Measurements from ENCODE around the gene BBS5. TPM values are rescaled to one million over a fixed set of nuclear protein-coding genes. Genes with fewer than 3 reads are reported as not detected.
"Not testable (repeated sequence)": the region's sequence is repeated elsewhere in the genome, so short reads cannot be mapped to it uniquely, and the experiment has no call there.

BBS5 gene
- 3.8 TPM for polyA plus RNA-seq (2013, experiment 1 of 2)
- polyA plus RNA-seq (2013, experiment 2 of 2): 4.8 TPM

DNA sequence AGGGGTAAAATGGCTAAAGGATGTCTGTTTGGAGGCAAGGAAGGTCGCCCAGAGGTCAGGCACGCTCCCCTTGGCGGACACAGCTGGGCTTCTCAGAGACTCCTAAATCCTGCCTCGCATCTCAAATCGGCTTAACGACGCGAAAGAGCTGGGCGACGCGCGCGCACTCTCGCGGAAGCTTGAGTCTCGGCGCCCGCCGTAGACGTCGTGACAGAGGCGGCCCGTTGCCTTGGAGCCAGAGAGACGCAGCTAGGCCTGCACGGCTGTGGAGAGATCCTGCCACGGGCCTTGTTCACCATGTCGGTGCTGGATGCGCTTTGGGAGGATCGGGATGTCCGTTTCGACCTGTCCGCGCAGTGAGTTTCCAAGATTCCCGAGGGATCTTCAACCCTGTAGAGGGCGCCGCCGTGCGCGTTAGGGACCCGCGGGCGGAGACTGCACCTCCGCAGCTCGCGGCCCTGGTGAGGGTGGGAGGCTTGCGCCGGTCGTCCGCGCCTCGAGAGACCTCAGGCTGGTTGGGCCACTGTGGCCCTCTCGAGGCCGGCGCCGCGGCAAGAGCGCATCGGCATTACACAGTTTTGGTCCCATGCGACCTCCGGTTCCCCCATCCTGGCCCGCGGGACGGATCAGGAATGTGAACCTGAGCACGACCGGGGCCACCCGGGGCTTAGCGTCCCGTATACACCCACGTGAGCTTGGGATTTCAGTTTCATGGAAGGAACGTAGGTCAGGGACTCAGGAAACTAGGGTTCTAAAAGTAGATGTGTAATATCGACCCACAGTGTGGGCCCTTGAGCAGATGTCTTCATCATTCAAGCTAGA lies at the start of gene BBS5:
Gene BBS5 (plus strand): TSS at position 238 of the 822 bp plus-strand sequence. CDS start 60 bp downstream, at position 298.
- 2% methylated on average over 53 to 58 of the region's 71 CpGs for WGBS, 2 experiments (ENCODE audit: insufficient coverage in 2 of 2)
- Histone ChIP-seq H3K4me3 (ENCODE audit: extremely low read depth, insufficient read depth, low read length, poor library complexity, severe bottlenecking) (peak within 1 kb of the TSS; percentile 61), H3K9me3 (ENCODE audit: control insufficient read depth, low read length) (no peaks in the 10 kb centered on the region), H3K36me3 (ENCODE audit: control insufficient read depth, insufficient read depth, low read length) (no peaks in the 10 kb centered on the region), H3K4me1 (ENCODE audit: control insufficient read depth, insufficient read depth, low read length, poor library complexity, severe bottlenecking) (no peaks in the 10 kb centered on the region), H3K27ac (ENCODE audit: low read depth, low read length, severe bottlenecking) (peak within 1 kb of the TSS; percentile 16)

DNA sequence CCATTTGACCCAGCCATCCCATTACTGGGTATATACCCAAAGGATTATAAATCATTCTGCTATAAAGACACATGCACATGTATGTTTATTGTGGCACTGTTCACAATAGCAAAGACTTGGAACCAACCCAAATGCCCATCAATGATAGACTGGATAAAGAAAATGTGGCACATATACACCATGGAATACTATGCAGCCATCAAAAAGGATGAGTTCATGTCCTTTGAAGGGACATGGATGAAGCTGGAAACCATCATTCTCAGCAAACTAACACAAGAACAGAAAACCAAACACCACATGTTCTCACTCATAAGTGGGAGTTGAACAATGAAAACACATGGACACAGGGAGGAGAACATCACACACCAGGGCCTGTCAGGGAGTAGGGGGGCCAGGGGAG lies 47.5 kb upstream of the BBS5 start:
- H3K27ac ChIP-seq (ENCODE audit: low read depth, low read length, severe bottlenecking); H3K9me3 ChIP-seq (ENCODE audit: control insufficient read depth, low read length); H3K4me3 ChIP-seq (ENCODE audit: extremely low read depth, insufficient read depth, low read length, poor library complexity, severe bottlenecking); H3K36me3 ChIP-seq (ENCODE audit: control insufficient read depth, insufficient read depth, low read length); H3K4me1 ChIP-seq (ENCODE audit: control insufficient read depth, insufficient read depth, low read length, poor library complexity, severe bottlenecking): not testable (repeated sequence)

DNA sequence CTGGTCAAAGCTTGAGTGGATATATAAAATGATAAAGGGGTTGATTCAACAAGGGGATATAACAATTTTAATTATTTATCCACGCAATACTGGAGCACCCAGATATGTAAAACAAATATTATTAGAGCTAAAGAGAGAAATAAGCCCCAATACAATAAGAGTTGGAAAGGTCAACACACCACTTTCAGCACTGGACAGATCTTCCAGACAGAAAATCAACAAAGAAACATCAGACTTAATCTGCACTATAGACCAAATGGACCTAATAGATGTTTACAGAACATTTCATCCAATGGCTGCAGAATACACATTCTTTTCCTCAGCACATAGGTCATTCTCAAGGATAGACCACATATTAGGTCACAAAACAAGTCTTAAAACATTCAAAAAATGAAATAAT lies 45.1 kb upstream of the BBS5 start:
- H3K9me3 ChIP-seq (ENCODE audit: control insufficient read depth, low read length); H3K4me3 ChIP-seq (ENCODE audit: extremely low read depth, insufficient read depth, low read length, poor library complexity, severe bottlenecking); H3K4me1 ChIP-seq (ENCODE audit: control insufficient read depth, insufficient read depth, low read length, poor library complexity, severe bottlenecking); H3K27ac ChIP-seq (ENCODE audit: low read depth, low read length, severe bottlenecking); H3K36me3 ChIP-seq (ENCODE audit: control insufficient read depth, insufficient read depth, low read length): not testable (repeated sequence)
- WGBS, 2 experiments (ENCODE audit: insufficient coverage in 2 of 2): no CpG with 5 or more reads among the region's 1 CpG

DNA sequence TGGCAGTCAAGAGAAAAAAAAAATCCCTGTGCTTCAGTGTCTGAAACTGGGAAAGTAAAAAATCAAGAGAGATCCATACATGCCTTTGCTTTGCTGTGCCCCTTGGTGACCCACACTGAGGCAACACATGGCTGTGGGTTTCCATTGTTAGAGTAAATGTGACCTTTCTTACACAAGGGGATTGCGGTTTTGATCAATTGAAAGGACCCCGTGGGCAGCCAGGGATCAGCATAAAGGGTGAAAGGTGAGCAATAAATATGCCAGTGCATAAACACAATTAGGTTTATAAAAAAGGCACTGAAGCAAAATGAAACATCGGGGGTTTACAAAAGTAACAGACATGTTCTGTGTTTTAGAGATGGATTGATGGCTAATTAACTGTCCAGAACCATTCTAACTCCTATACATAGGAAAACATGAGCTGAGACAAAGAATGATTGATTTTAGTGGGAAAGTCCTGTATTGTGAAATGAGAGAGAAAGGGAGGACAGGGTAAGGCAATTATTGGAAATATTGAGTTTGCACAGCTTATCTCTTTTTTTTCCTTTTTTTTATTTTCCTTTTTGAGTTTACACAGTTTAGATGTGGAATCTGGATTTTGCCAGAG lies 40.7 kb upstream of the BBS5 start:
- H3K9me3 ChIP-seq (ENCODE audit: control insufficient read depth, low read length): no peaks in the 10 kb centered on the region
- no peak overlapping the region for H3K27ac ChIP-seq (ENCODE audit: low read depth, low read length, severe bottlenecking)
- H3K4me3 ChIP-seq (ENCODE audit: extremely low read depth, insufficient read depth, low read length, poor library complexity, severe bottlenecking): no peak overlapping the region
- no peaks in the 10 kb centered on the region for H3K4me1 ChIP-seq (ENCODE audit: control insufficient read depth, insufficient read depth, low read length, poor library complexity, severe bottlenecking)
- H3K36me3 ChIP-seq (ENCODE audit: control insufficient read depth, insufficient read depth, low read length): no peaks in the 10 kb centered on the region
- WGBS, 2 experiments (ENCODE audit: insufficient coverage in 2 of 2): 83% methylated on average over 2 of the region's 3 CpGs; no CpG with 5 or more reads in 1 of the 2 experiments

DNA sequence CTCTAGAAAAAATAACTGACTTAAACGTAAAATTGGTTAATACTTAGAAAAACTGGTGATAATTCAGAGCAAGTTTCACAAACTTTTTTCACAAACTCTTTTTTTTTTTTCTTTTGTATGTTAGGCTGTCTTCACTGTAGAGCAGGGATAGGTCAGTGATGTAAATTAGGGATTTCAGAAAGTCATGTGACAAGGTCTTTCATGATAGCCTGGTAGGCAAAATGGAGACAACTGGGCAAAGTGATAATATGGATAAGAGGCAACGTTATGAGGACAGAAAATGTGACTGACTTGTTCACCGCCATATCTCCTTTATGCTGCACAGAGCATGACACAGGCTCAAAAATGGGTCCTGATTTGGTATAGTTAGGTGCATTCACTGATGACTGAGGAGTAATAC lies 39.4 kb upstream of the BBS5 start:
- WGBS, 2 experiments (ENCODE audit: insufficient coverage in 2 of 2): 93 to 94% methylated on average over 2 of the region's 3 CpGs
- H3K36me3 ChIP-seq (ENCODE audit: control insufficient read depth, insufficient read depth, low read length): no peaks in the 10 kb centered on the region
- H3K9me3 ChIP-seq (ENCODE audit: control insufficient read depth, low read length): no peaks in the 10 kb centered on the region
- no peak overlapping the region for H3K4me3 ChIP-seq (ENCODE audit: extremely low read depth, insufficient read depth, low read length, poor library complexity, severe bottlenecking)
- H3K4me1 ChIP-seq (ENCODE audit: control insufficient read depth, insufficient read depth, low read length, poor library complexity, severe bottlenecking): no peaks in the 10 kb centered on the region
- H3K27ac ChIP-seq (ENCODE audit: low read depth, low read length, severe bottlenecking): no peak overlapping the region

DNA sequence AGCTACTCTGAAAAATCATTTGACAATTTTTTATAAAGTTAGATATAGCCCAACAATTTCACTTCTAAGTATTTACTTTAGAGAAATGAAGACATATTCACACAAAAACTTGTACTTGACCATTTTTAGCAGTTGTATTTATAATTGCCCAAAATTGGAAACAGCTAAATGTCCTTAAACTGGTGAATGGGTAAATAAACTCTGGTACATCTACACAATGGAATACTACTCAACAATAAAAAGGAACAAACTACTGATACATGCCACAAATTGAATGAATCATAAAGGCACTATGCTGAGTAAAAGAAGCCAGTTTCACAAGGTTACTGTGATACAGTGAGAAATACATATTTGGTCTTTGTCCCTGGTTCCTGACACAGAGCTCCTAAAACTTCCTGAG lies 32.8 kb upstream of the BBS5 start:
- Histone ChIP-seq H3K9me3 (ENCODE audit: control insufficient read depth, low read length) (no peaks in the 10 kb centered on the region), H3K36me3 (ENCODE audit: control insufficient read depth, insufficient read depth, low read length) (no peaks in the 10 kb centered on the region), H3K4me3 (ENCODE audit: extremely low read depth, insufficient read depth, low read length, poor library complexity, severe bottlenecking) (no peak overlapping the region), H3K4me1 (ENCODE audit: control insufficient read depth, insufficient read depth, low read length, poor library complexity, severe bottlenecking) (no peaks in the 10 kb centered on the region), H3K27ac (ENCODE audit: low read depth, low read length, severe bottlenecking) (no peak overlapping the region)

DNA sequence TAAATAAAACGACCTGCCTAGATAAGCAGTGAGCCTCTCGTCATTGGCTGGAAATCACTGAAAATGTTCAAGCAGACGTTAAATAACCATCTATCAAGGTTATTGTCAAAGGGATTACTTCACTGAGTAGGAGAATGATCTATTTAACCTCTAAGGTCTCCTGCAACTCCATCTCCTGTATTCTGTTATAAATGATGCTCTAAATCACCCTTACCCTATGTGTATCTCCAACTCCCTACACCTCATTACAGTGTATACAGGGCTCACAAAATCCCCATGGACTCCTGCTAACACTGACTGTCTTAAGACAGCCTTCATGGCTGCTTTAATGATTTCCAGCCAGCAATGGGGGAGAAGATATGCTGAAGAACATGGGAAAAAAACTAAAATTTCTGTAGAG lies 31.0 kb upstream of the BBS5 start:
- Histone ChIP-seq H3K4me1 (ENCODE audit: control insufficient read depth, insufficient read depth, low read length, poor library complexity, severe bottlenecking) (no peaks in the 10 kb centered on the region), H3K4me3 (ENCODE audit: extremely low read depth, insufficient read depth, low read length, poor library complexity, severe bottlenecking) (no peak overlapping the region)
- WGBS, 2 experiments (ENCODE audit: insufficient coverage in 2 of 2): 100% methylated on average over 2 of the region's 3 CpGs; no CpG with 5 or more reads in 1 of the 2 experiments

DNA sequence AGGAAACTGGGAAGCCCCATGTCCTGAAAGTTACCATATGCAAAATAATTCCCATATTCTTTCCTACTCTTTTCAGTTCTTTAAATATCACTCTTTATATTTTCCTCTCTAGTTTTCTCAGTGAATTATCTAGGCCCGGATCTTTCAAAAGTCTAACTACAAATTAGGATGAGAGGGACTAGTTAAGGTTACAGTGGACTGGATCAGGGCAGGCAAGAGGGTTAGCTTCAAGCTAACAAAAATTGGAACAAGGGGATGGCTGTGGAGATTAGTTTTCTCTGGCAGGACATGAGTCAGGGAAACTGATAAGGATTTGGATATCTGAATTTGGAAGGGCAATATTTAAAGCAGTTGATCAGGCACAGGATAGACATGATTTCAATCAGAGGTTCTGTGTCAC lies 30.4 kb upstream of the BBS5 start:
- H3K27ac ChIP-seq (ENCODE audit: low read depth, low read length, severe bottlenecking): no peak overlapping the region
- H3K36me3 ChIP-seq (ENCODE audit: control insufficient read depth, insufficient read depth, low read length): no peaks in the 10 kb centered on the region
- H3K4me3 ChIP-seq (ENCODE audit: extremely low read depth, insufficient read depth, low read length, poor library complexity, severe bottlenecking): no peak overlapping the region
- H3K4me1 ChIP-seq (ENCODE audit: control insufficient read depth, insufficient read depth, low read length, poor library complexity, severe bottlenecking): no peaks in the 10 kb centered on the region
- H3K9me3 ChIP-seq (ENCODE audit: control insufficient read depth, low read length): no peaks in the 10 kb centered on the region
- WGBS, 2 experiments (ENCODE audit: insufficient coverage in 2 of 2): no CpG with 5 or more reads among the region's 1 CpG

More for the DNA sequence above, 31.0 kb upstream of the BBS5 start:
- no peaks in the 10 kb centered on the region for H3K36me3 ChIP-seq (ENCODE audit: control insufficient read depth, insufficient read depth, low read length)
- H3K27ac ChIP-seq (ENCODE audit: low read depth, low read length, severe bottlenecking): no peak overlapping the region
- H3K9me3 ChIP-seq (ENCODE audit: control insufficient read depth, low read length): no peaks in the 10 kb centered on the region

DNA sequence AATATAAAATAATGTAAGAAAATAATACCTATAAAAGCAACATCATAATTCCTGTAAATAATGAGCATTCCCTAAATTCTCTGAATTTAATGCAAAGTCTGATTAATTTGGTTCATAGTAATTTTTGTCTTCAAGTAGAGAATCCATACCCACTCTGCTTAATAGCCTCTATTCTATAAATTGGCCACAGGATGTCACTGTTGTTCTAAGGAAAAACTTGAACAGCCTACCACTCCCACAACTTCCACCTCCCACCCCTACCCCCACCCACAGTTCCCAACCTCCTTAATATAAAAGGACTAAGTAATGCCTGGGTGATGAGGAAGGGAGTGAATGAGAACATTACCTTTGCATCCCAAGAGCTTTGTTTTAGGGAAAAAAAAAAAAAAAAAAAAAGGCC lies 27.2 kb upstream of the BBS5 start:
- Histone ChIP-seq H3K36me3 (ENCODE audit: control insufficient read depth, insufficient read depth, low read length) (no peaks in the 10 kb centered on the region), H3K27ac (ENCODE audit: low read depth, low read length, severe bottlenecking) (no peak overlapping the region), H3K4me1 (ENCODE audit: control insufficient read depth, insufficient read depth, low read length, poor library complexity, severe bottlenecking) (no peaks in the 10 kb centered on the region), H3K9me3 (ENCODE audit: control insufficient read depth, low read length) (no peaks in the 10 kb centered on the region), H3K4me3 (ENCODE audit: extremely low read depth, insufficient read depth, low read length, poor library complexity, severe bottlenecking) (no peak overlapping the region)

DNA sequence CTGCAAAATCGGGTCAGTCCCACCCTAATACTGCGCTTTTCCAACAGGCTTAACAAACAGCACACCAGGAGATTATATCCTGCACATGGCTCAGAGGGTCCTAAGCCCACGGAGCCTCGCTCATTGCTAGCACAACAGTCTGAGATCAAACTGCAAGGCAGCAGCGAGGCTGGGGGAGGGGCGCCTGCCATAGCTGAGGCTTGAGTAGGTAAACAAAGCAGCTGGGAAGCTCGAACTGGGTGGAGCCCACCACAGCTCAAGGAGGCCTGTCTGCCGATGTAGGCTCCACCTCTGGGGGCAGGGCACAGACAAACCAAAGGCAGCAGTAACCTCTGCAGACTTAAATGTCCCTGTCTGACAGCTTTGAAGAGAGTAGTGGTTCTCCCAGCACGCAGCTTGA lies 26.2 kb upstream of the BBS5 start:
- H3K36me3 ChIP-seq (ENCODE audit: control insufficient read depth, insufficient read depth, low read length); H3K27ac ChIP-seq (ENCODE audit: low read depth, low read length, severe bottlenecking); H3K4me3 ChIP-seq (ENCODE audit: extremely low read depth, insufficient read depth, low read length, poor library complexity, severe bottlenecking); H3K9me3 ChIP-seq (ENCODE audit: control insufficient read depth, low read length); H3K4me1 ChIP-seq (ENCODE audit: control insufficient read depth, insufficient read depth, low read length, poor library complexity, severe bottlenecking): not testable (repeated sequence)
- WGBS, 2 experiments (ENCODE audit: insufficient coverage in 2 of 2): 85 to 87% methylated on average over 6 to 7 of the region's 9 CpGs

DNA sequence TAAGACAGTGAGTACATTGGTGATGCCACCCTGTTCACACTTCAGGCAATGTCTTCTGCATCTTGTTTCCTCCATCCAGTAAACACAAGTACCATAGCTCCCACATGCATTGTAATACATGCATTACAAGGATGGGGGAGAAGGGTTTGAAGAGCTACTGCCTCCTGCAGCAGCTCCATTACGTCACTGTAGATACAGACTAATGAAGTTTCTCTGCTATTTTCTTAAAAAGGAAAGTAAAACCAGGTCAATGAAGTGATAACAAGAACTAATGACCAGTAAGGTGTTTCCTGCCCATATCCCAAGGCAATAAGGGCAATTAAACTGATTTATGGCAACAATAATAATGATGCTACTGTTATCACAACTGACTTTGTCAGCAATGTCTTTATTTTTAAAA lies 18.2 kb upstream of the BBS5 start:
- Histone ChIP-seq H3K4me1 (ENCODE audit: control insufficient read depth, insufficient read depth, low read length, poor library complexity, severe bottlenecking) (no peaks in the 10 kb centered on the region), H3K27ac (ENCODE audit: low read depth, low read length, severe bottlenecking) (no peak overlapping the region), H3K4me3 (ENCODE audit: extremely low read depth, insufficient read depth, low read length, poor library complexity, severe bottlenecking) (no peak overlapping the region), H3K9me3 (ENCODE audit: control insufficient read depth, low read length) (no peaks in the 10 kb centered on the region), H3K36me3 (ENCODE audit: control insufficient read depth, insufficient read depth, low read length) (no peaks in the 10 kb centered on the region)
- 89% methylated on average over 1 of the region's 1 CpG; no CpG with 5 or more reads in 1 of the 2 experiments for WGBS, 2 experiments (ENCODE audit: insufficient coverage in 2 of 2)
